ACC112 (cell line): ENCODE data around the gene GALNT4.

Experiments
- H2AFZ ChIP-seq: fragments of 200-600 bp; sonication (generic); one replicate; pipeline ENCODE4 v1.6.0; 2017; ENCODE audit warnings: antibody characterized with exemption, low read length; ENCODE audit not compliant: unreplicated experiment
- H3K27ac ChIP-seq: fragments of 200-600 bp; sonication (generic); 2 replicates; pipeline ENCODE4 v1.5.1; 2014; ENCODE audit warnings: low read depth, mild to moderate bottlenecking, antibody characterized with exemption, low read length, moderate library complexity
- H3K27me3 ChIP-seq: fragments of 200-600 bp; sonication (generic); 2 replicates; pipeline ENCODE4 v1.6.1; 2014; ENCODE audit warnings: mild to moderate bottlenecking, antibody characterized with exemption, low read length, moderate library complexity, mixed read lengths; ENCODE audit not compliant: insufficient read depth
- H3K36me3 ChIP-seq: fragments of 200-600 bp; sonication (generic); 2 replicates; pipeline ENCODE4 v1.6.1; 2016; ENCODE audit warnings: mild to moderate bottlenecking, antibody characterized with exemption, low read length, moderate library complexity, mixed read lengths; ENCODE audit not compliant: insufficient read depth
- H3K4me1 ChIP-seq: fragments of 200-600 bp; sonication (generic); one replicate; pipeline ENCODE4 v1.6.1; 2016; ENCODE audit warnings: low read length, mixed read lengths; ENCODE audit not compliant: insufficient read depth, unreplicated experiment, control insufficient read depth
- H3K4me3 ChIP-seq: fragments of 200-600 bp; sonication (generic); 2 replicates; pipeline ENCODE4 v1.5.1; 2014; ENCODE audit warnings: mild to moderate bottlenecking, low read depth, low read length
- H3K79me2 ChIP-seq: fragments of 200-600 bp; sonication (generic); one replicate; pipeline ENCODE4 v1.6.0; 2016; ENCODE audit warnings: low read length; ENCODE audit not compliant: control insufficient read depth, unreplicated experiment, insufficient read depth

The GALNT4 gene

GRCh38 chr12:89524541-89525304 is at the start of gene GALNT4:
Gene GALNT4, minus strand, starts transcription at chr12:89524796. Its CDS starts 247 bp downstream, at chr12:89524549.
- Histone ChIP-seq H3K27me3 (no peaks in the 10 kb centered on the region), H3K27ac (peak within 1 kb of the TSS; percentile 80), H2AFZ (peak within 1 kb of the TSS; percentile 96), H3K4me1 (peaks cover 23% of the 10 kb centered on the region), H3K4me3 (peak within 1 kb of the TSS; percentile 89), H3K36me3 (no peaks in the 10 kb centered on the region), H3K79me2 (peaks cover 45% of the 10 kb centered on the region)

GRCh38 chr12:89573051-89573810 is 48.6 kb upstream of the GALNT4 start:
- no peak overlapping the region for H3K4me3 ChIP-seq
- H2AFZ ChIP-seq: no peak overlapping the region
- no peaks in the 10 kb centered on the region for H3K79me2 ChIP-seq
- peaks cover 11% of the 10 kb centered on the region for H3K4me1 ChIP-seq
- H3K27ac ChIP-seq: no peak overlapping the region
- H3K36me3 ChIP-seq: no peaks in the 10 kb centered on the region
- no peaks in the 10 kb centered on the region for H3K27me3 ChIP-seq

- H3K27ac ChIP-seq: no peak overlapping the region
- no peak overlapping the region for H2AFZ ChIP-seq
- peaks cover 11% of the 10 kb centered on the region for H3K4me1 ChIP-seq
- H3K4me3 ChIP-seq: no peak overlapping the region
- no peaks in the 10 kb centered on the region for H3K36me3 ChIP-seq
- no peaks in the 10 kb centered on the region for H3K27me3 ChIP-seq
- H3K79me2 ChIP-seq: no peaks in the 10 kb centered on the region
Observed at GRCh38 chr12:89571491-89572195, 47.0 kb upstream of the GALNT4 start.

- Histone ChIP-seq H3K4me1 (peaks cover 5% of the 10 kb centered on the region), H3K36me3 (no peaks in the 10 kb centered on the region), H3K79me2 (no peaks in the 10 kb centered on the region), H2AFZ (no peak overlapping the region), H3K4me3 (no peak overlapping the region), H3K27me3 (no peaks in the 10 kb centered on the region), H3K27ac (no peak overlapping the region)
Observed at GRCh38 chr12:89568484-89568883, 43.9 kb upstream of the GALNT4 start.

GRCh38 chr12:89567691-89568239 is 43.2 kb upstream of the GALNT4 start:
- H3K27ac ChIP-seq: no peak overlapping the region
- no peak overlapping the region for H2AFZ ChIP-seq
- H3K4me1 ChIP-seq: peaks cover 5% of the 10 kb centered on the region
- H3K4me3 ChIP-seq: no peak overlapping the region
- no peaks in the 10 kb centered on the region for H3K27me3 ChIP-seq
- no peaks in the 10 kb centered on the region for H3K36me3 ChIP-seq
- H3K79me2 ChIP-seq: no peaks in the 10 kb centered on the region

GRCh38 chr12:89566615-89567014 is 42.0 kb upstream of the GALNT4 start:
- H3K36me3 ChIP-seq: no peaks in the 10 kb centered on the region
- no peak overlapping the region for H3K4me3 ChIP-seq
- no peaks in the 10 kb centered on the region for H3K79me2 ChIP-seq
- H3K4me1 ChIP-seq: peaks cover 3% of the 10 kb centered on the region
- no peak overlapping the region for H2AFZ ChIP-seq
- no peaks in the 10 kb centered on the region for H3K27me3 ChIP-seq
- H3K27ac ChIP-seq: no peak overlapping the region

- Histone ChIP-seq H3K79me2 (no peaks in the 10 kb centered on the region), H2AFZ (no peak overlapping the region), H3K4me1 (no peaks in the 10 kb centered on the region), H3K27me3 (no peaks in the 10 kb centered on the region), H3K4me3 (no peak overlapping the region), H3K27ac (no peak overlapping the region), H3K36me3 (no peaks in the 10 kb centered on the region)
Observed at GRCh38 chr12:89565002-89565401, 40.4 kb upstream of the GALNT4 start.

GRCh38 chr12:89559753-89560152 is 35.2 kb upstream of the GALNT4 start:
- Histone ChIP-seq H3K36me3 (no peaks in the 10 kb centered on the region), H3K79me2 (no peaks in the 10 kb centered on the region), H3K27ac (no peak overlapping the region), H3K4me3 (no peak overlapping the region), H2AFZ (no peak overlapping the region), H3K27me3 (no peaks in the 10 kb centered on the region), H3K4me1 (no peaks in the 10 kb centered on the region)

GRCh38 chr12:89556976-89557375 is 32.4 kb upstream of the GALNT4 start:
- Histone ChIP-seq H2AFZ (no peak overlapping the region), H3K27ac (no peak overlapping the region), H3K4me3 (no peak overlapping the region), H3K4me1 (no peaks in the 10 kb centered on the region), H3K79me2 (no peaks in the 10 kb centered on the region), H3K36me3 (no peaks in the 10 kb centered on the region), H3K27me3 (no peaks in the 10 kb centered on the region)

- H3K36me3 ChIP-seq: no peaks in the 10 kb centered on the region
- H2AFZ ChIP-seq: no peak overlapping the region
- no peak overlapping the region for H3K4me3 ChIP-seq
- no peaks in the 10 kb centered on the region for H3K4me1 ChIP-seq
- H3K79me2 ChIP-seq: no peaks in the 10 kb centered on the region
- no peak overlapping the region for H3K27ac ChIP-seq
- H3K27me3 ChIP-seq: no peaks in the 10 kb centered on the region
Observed at GRCh38 chr12:89552376-89552775, 27.8 kb upstream of the GALNT4 start.
